DMS79 (cell line): ENCODE measurements around the gene RFC4.
"Not testable (repeated sequence)": the region's sequence is repeated elsewhere in the genome, so short reads cannot be mapped to it uniquely, and the experiment has no call there.

Experiments used
- DNase-seq: peaks from one replicate; lab custom pipeline; 2025; lab: John Stamatoyannopoulos, UW

Gene RFC4

DNA sequence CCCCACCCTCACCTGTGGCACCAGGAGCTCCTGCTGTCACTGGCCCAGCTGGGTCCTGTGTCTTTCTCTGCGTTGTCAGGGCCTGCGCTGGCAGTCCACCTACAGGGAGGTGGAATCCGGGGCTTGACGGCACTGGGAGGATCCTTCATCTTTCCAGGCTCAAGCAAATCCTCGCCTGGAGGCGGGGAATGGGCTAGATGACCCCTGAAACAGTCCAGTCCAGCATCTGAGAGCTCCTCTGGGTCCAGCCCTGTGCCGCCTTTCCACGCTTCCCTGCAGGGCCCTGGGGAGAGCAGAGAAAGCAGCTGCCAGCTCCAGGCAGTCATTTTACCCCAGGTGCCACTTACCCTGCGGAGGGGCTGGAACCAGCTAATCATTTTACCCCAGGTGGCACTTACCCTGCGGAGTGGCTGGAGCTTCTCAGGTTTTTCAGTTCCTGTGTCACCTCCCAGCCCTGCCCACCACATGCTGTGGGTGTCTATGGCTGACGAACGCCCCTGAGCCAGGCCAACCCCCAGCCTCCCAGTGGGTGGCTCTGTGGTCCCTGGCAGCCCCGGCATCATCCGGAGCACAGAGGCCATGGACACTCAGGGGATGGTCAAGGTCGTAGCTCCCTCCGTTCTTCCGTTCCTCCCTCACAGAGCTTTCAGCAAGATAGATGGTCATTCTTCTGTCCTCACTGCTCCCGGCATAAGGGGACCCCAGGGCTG is 18.3 kb upstream of the RFC4 start:
- peak; percentile 22 for DNase-seq

GRCh38 chr3:186823386-186823785 is 17.1 kb upstream of the RFC4 start:
- DNase-seq: no peak

DNA sequence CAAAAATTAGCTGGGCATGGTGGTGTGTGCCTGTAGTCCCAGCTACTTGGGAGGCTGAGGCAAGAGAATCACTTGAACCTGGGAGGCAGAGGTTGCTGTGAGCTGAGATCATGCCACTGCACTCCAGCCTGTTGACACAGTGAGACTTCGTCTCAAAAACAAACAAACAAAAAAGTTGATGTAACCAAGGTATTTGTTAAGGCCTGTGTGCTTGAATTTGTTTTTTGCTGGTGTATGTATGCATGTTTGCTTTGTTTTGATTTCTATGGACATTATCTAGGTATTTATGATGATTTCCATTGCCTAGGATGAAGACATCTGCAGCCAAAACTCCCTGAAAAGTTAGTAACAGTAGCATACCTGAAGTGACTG is 16.1 kb upstream of the RFC4 start:
- not testable (repeated sequence) for DNase-seq

GRCh38 chr3:186821429-186822387 is 15.4 kb upstream of the RFC4 start:
- DNase-seq: peak; percentile 28

- DNase-seq: no peak
Measured at GRCh38 chr3:186818956-186819355, 12.7 kb upstream of the RFC4 start.

DNA sequence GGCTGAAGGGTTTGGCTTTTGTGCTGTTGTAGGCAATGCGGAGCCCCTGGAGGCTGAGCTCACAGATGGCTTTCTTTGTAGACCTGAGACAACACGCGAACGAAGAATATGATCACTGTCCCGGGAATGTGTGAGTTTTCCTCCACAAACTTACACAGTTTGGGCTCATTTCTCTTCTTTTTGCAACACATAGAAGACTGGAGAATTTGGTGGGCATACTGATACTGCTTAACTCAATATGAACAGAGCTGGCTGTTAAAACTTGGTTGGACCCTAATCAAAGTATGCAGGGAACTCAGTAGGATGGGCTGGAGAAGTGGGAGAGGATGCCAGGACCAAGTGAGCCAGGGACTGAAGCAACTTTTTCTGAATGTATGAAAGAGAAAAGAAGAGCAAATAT is 12.2 kb upstream of the RFC4 start:
- DNase-seq: no peak

DNA sequence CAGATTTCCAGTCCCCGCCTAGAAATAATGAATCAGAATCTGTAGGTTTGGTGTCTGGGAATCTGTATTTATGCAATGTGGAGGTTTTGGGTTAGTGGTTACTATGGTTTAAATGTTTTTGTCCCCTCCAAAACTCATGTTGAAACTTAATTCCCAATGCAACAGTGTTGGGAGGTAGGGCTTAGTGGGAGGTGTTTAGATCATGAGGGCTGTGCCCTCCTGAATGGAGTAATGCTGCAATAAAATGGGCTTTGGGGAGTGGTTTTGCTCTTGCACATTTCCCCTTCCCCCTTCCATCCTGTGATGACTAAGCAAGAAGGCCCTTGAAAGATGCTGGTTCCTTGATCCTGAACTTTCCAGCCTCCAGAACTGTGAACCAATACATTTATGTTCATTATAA is 9.2 kb upstream of the RFC4 start:
- DNase-seq: no peak

DNA sequence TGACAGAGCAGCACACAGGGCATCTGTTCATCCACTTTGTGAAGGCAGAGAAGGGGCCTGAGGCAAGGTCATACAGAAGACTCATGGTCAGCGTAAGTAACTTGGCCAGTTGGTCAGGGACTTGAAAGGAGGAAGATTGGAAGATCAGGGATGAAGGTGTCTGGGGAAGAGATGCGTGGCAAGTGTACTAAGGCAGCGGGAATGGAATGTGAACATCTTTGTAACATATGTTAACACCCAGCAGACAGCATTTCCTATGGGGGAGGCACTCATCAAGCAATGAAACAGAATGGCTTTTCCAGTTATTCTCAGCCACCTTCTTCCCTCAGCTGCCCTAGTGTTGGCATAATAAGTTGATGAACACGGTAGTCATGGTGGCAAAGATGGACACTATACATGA is 7.8 kb upstream of the RFC4 start:
- no peak for DNase-seq

DNA sequence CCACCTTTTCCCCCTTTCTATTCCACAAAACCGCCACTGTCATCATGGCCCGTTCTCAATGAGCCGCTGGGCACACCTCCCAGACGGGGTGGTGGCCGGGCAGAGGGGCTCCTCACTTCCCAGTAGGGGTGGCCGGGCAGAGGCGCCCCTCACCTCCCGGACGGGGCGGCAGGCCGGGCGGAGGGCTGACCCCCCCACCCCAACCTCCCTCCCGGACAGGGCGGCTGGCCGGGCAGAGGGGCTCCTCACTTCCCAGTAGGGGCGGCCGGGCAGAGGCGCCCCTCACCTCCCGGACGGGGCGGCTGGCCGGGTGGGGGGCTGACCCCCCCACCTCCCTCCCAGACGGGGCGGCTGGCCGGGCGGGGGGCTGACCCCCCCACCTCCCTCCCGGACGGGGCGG is 5.0 kb upstream of the RFC4 start:
- not testable (repeated sequence) for DNase-seq

GRCh38 chr3:186810336-186810996 is 4.2 kb upstream of the RFC4 start:
- no peak for DNase-seq

DNA sequence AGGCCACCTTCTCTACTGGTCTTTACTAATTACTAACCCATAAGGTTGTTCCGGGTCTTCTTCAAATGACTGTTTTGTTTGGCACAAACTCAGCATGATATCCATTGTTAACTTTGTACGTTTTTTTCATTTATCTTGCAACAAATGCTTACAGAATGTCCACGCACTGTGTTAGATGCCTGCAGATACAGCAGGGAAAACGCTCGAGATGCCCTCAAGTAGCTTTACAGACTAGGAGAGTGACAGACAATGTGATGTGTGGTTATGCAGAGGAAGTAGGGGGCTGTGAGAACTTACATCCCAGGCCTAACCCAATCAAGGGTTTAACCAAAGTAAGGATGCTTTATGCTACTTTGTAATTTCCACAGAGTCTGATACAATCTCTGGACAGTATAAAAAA is 949 bp upstream of the RFC4 start:
- no peak for DNase-seq

DNA sequence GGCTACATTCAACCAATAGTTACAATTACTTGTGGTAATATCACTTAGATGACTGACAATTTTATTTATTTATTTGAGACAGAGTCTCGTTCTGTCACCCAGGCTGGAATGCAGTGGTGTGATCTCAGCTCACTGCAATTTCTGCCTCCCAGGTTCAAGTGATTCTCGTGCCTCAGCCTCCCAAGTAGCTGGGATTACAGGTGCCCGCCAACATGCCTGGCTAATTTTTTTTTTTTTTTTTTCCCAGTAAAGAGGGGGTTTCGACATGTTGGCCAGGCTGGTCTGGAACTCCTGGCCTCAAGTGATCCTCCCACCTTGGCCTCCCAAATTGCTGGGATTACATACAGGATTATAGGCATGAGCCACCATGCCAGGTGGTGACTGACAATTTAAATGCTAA is 2.8 kb downstream of the RFC4 start:
- not testable (repeated sequence) for DNase-seq

GRCh38 chr3:186802701-186803100 is 3.6 kb downstream of the RFC4 start:
- no peak for DNase-seq

DNA sequence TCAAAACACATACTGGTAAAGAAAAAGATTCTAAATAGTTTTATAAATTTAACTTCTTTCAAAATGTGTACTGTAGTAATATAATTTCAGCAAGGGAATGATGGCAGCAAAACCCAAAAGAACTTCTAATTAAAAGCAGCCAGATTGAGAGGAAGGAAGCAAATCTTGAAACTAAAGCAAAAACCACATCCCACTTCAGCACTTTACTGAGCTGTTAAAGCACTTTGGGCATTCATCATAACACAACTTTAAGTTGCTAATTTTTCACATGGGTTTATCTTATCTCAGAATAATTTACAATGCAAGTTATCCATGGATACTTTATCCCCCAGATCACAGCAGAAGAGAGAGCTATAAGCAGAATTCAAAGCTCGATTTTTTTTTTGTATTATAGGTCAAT is 6.0 kb downstream of the RFC4 start:
- no peak for DNase-seq

DNA sequence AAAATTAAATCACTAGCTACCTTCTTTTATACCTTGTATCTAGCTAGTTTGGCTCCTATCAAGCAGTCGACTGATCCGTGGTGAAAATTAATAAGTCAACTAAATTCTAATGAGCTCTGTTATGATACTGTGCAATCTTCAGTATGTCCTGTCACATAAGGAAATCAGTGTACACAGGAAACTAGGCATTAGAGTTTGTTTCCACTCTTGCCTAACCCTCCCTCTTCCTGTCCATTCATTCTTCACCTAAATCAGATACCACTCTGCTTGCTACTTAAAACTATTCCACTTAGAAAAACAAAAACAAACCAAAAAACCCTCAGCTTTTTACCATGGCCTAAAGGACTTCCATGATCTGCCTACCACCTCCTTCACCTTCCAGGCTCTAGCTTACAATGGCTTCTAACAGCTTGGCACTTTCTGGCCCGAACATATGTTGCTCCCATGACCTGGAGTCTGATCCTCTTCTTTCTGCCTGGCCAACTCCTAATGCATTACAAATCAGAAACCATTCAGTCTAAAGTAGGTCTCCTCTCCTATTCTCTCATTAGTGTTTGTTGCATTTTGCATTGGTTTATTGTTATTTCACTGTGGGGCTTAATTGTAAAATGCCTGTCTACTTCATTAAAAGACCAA is 7.9 kb downstream of the RFC4 start:
- no peak for DNase-seq

GRCh38 chr3:186790261-186790981 is 15.9 kb downstream of the RFC4 start:
- DNase-seq: no peak

- no peak for DNase-seq
Measured at GRCh38 chr3:186789554-186790260, 16.6 kb downstream of the RFC4 start.

GRCh38 chr3:186788482-186789370 is 17.6 kb downstream of the RFC4 start:
- DNase-seq: no peak

DNA sequence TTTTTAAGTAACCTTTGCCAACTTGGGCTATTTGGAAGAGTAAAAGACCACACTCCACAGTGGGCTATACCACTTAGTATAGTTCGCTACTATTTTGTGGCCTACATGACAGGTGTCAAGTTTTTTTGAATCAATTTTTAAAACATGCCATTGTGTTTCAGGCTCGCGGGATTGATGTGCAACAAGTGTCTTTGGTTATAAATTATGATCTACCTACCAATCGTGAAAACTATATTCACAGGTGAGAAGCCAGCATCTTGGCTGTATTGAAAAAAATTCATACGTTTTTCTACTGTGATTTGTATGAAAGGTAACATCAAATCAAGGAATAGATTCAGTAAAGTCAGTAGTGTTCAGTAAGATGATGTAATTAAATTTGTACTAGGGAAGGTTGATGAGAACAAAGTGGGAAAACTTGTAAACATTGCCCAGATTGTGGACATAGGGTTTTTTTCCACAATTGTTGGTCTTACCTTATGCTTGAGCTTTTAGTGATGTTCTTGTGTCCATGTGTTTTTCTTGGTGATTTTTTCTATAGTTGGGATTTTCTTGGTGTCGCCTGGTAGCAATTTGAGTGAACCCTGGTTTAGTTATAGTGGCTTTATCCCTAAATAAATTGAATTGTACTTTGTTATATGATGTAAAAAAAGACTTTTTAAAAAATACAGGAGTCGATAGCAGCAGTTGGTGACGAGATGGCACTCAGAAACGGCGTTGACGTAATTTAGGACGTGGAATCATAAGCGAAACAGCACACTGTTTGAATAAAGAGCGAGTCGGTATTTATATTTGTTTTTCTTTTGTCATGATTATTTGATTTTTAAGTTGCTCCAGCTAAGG is 18.4 kb downstream of the RFC4 start:
- no peak for DNase-seq
